ENCODE measurements around the gene THAP4.

The THAP4 gene

DNA sequence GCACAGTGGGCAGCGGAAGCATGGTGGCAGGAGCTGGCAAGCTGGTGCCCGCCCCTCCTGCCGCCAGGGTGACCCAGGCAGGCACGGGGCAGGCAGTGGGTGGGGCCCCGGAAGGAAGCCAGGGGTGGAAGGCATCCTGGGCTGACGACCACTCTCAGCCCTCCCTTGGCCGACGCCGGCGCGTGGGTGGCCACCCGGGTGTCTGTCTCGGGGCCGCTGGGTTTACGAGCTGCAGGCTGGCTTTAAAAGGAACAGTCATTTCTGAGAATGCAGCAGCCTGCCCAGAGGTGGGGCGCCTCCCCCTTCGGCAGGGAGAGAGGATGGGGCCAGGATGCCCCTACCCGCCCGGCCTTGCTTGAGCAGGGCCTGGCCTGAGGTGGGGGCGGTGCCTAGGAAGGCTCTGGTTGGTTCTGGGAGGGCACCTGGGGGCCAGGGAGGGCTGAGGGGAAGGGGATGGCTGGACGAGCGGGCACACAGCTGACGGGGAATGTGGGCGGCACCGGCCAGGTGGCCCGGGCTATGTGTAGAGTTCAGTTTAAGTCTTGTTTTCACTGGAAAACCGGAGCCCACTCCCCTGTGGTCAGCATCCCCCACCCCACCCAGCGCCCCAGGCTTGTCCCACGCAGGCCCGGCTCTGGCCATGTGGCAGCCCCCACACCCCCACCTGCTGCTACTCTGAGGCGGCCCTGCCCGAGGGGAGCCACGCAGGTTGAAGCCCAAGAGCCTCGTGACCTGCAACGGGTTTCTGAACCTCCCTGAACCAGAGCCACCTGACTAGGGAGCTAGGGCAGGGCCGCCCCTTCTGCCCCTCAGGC lies 72.2 kb downstream of the THAP4 start:
- DNase-seq (ENCODE audit: low read depth in 3 of 3), result no peak

DNA sequence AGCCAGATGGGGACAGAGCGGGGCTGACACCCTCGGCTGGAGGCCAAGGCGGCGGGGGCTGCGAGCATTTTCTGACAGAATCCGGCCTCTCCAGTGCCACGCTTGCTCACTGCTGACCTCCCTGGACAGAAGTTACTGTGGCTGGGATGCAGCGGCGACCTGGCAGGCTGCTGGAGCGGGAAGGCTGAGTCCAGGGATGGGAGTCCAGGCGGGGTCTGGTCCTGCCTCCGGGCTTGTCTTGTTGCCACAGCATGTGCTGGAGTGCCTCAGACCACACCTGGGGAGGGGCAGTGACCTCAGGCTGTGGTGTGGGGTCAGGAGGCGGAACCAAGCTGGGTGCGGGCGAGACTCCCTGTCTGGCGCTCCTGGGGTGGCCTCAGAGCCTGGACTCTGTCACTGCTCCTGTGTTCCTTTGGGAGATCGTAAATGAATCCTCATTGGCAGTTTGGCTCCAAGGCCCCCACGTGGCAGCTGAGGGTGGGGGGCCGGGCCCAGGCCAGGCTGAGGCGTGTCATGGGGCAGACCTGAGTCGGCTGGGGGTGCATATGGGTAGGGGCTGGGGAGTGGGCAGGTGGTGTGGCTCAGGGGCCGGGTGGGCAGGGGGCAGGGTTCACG lies 72.9 kb downstream of the THAP4 start:
- DNase-seq (ENCODE audit: low read depth in 3 of 3), result no peak

DNA sequence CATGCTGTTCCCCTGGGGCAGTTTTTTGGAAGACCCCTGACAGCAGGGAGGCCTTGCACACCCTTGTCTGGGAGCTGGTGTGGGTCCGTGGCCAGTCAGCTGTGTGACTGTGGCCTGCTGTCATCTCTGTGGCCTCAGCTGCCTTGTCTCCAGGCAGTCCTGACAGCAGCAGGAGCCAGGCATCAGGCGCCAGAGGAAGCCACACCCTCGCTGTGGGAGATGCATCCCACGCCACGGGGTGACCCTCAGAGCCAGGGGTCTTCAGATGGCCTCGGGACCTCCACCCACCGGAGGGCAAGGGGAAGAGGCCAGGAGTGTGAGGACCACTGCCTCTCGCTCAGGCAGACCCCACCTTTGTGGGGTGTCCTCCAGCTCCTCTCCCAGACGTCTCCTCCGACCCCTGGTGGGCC lies 73.4 kb downstream of the THAP4 start:
- no peak for DNase-seq (ENCODE audit: low read depth in 3 of 3)

DNA sequence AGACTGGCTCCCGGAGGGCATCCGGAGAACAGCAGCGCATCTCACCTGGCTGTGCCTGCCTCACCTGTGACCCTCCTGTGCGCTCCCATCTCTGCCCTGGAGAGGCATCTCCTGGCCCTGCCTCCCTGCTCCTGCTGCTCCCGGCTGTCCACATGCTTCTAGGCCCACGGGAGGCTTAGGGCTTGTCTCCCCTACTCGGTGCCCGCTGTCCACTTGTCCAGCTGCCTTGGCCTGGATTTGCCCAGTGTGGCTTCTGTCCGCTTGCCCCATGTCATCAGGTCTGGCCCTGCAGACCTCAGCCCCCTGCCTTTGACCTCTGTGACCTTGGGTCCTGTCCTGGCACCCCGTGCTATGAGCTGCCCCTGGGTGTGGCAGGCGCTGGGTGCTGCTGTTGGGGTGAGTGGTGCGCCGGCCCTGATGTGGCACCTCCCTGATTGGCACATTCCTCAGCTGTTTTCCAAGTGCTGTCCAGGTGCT lies 73.9 kb downstream of the THAP4 start:
- no peak for DNase-seq (ENCODE audit: low read depth in 3 of 3)

GRCh38 chr2:241562269-241562891 lies 74.6 kb downstream of the THAP4 start:
- no peak for DNase-seq (ENCODE audit: low read depth in 3 of 3)

DNA sequence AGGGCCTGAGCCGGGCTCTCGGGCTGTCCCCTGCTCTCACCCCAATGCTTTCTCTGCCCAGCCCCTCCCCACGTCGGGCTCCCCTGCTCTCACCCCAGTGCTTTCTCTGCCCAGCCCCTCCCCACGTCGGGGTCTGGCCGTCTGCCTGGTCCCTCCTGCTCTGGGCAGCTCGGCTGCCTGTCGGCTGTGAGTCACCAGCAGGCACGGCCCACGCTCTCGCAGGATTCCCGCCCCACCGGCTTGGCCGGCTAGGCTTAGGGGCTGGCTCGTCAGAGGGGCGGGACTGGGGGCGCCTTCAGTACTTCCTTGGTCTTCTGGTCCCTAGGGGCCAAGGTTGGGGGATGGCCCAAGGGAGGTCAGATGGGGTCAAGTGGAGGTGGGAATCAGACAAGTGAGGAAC lies 75.1 kb downstream of the THAP4 start:
- no peak for DNase-seq (ENCODE audit: low read depth in 3 of 3)

DNA sequence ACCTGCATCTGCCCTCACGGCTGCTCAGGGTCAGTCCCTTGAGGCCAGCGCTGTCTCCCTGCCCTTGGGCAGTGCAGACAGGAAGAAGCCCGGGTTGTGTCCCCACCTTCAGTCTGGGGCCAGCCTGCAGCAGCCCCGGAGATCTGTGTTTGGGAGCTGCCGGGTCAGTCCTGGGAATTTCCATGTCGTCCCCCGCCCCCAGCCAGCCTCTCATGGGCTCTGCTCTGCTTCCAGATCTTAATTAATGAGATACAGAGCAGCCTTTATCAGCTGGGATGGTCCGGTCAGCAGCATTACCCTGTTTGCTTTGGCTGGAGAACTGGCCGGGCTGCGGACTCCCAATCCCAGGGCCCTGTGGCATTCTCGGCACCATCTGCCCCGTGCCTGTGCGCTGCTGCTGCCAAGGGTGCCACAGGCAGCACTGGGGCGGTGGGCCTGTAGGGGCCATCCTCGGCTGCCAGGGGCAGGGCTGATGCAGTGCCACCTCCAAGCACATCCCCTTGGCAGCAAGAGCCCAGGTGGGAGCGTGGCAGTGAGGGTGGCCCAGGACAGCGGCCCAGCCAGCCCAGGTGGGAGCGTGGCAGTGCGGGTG lies 76.0 kb downstream of the THAP4 start:
- no peak for DNase-seq (ENCODE audit: low read depth in 3 of 3)

DNA sequence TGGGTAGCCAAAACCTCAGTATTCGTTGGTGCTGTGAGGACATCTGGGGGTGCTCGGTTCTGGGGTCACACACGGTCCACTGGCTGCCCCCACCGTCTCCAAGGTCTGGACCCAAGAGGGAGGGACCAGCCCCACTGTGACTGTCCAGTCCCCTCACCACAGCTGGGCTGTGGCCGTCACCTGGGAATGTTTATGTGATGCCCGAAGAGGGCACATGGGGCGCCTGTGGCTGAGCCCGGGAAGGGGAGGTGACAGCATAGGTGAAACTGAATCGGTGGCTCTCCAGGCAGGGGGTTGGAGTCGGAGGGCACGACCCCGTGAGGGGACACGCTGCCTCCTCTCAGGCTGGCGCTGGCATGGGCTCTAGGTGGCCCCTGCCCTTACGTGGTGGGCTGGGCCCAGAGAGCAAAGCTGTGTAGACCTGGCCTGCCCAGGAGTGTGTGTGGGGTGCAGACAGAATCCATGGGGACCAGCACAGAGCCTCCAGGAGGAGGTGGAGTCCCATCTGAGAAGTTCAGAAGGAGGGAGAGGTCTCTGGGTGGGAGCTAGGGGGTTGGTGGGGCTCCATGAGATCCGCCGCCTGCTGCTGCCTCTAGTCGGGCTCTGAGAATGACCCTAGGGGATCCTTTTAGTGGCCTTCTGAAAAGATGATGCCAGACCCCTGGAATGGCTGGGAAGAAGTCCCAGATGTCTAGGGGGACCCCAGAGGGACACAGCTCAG lies 76.6 kb downstream of the THAP4 start:
- DNase-seq (ENCODE audit: low read depth in 3 of 3), result no peak

DNA sequence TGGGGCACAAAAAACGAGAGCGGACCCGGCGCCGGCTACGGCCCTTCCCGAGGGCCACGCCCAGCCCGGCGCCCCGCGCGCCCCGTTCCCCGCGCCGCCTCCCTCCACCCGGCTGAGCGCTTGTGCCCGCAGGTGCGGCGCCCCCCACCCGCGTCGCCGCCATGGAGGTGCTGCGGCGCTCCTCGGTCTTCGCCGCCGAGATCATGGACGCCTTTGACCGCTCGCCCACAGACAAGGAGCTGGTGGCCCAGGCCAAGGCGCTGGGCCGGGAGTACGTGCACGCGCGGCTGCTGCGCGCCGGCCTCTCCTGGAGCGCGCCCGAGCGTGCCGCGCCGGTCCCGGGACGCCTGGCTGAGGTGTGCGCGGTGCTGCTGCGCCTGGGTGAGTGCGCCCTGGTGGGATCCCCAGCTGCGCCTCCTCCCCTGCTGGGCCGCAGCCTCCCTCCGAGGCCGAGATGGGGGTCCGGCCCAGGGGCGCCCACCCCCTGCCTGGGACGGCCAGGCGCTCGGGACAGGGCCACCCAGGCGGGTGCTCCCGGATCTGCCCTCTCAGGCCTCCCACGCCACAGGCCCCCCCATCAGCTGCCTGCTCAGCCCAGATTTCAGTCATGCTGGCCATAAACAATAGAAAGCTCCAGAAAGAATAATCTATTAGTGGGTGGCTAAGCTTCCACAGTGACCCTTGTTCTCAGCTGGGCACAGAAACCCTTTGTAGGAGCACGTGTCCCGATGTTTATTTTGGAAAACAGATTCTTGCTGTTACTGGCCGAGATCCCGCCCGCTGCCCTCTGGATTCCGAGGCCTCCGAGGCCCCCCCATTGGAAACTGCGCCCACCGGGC lies 77.4 kb downstream of the THAP4 start:
- no peak for DNase-seq (ENCODE audit: low read depth in 3 of 3)

DNA sequence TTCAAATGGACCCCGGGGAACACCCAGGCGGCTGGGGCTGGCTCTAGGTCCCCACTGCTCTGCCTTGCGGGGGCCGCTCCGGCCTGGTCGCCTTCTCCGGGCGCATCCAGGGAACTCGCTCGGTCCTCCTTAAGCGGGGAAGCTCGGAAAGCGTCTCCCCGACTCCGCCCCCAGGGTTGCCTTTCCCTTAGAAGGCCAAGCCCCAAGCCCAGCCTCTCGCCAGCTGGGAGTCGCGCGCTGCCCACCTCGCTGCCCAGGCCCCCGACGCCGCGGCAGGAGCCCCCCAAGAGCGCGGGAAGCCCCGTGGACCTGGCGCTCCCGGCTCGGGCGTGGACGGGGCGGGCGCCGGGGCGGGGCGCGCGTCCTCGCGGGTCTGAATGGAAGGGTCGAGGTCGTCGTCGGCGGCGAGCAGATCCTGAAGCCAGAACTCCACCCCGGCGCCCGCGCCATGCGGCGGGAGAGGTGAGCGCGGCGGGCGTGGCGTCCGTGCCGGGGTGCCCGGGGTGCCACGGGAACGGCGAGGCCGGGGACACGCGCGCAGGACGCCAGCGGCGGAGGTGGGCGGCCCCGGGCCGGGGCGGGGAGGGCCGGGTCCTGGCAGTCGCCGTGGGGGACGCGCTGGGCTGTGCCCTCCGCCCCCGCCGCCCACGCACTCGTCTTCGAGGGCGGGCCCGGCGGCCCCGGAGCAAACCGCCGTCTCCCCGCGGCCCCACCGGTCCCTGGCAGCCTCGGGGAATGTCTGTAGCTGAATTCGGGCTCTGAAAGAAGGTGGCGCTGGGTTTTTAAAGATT lies 78.2 kb downstream of the THAP4 start, which contains the start of gene BOK:
Gene BOK, plus strand, starts transcription at position 214 of the 791 bp plus-strand sequence. CDS start 739 bp downstream, outside the sequence.
- no peak for DNase-seq (ENCODE audit: low read depth in 3 of 3)

DNA sequence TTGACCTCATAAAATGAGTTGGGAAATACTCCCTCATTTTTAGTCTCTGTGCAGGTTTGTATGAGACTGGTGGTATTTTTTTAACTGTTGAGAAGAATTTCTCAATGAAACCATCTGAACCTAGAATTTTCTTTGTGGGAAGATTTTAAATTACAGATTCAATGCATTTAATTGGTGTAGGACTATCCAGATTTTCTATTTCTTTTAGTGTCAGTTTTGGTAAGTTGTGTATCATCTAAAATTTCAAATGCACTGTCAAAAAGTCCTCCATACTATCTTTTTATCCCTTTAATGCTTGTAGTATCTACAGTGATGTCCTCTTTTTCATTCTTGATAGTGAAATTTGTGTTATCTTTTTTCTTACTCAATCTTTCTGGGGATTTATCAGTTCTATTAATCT lies 80.2 kb downstream of the THAP4 start:
- no peak for DNase-seq (ENCODE audit: low read depth in 3 of 3)

DNA sequence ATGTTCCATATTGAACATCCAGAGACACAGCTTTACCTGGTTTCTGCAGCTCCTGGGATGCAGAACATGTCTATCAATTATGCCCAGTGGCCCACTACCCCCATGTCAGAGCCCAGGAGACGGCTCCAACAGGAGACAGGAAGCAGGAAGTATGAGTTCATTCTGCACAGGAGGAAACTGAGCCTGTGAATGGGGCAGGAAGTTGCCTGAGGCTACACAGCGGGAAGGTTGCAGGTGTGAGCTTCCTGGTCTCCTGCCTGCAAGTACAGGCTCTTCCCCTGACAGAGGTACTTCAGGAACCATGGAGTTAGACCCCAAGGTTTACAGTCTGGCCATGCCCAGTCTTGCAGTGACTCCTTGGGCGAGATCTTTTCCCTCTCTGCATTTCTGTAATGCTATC lies 81.2 kb downstream of the THAP4 start:
- no peak for DNase-seq (ENCODE audit: low read depth in 3 of 3)

GRCh38 chr2:241554610-241555322 lies 82.2 kb downstream of the THAP4 start:
- no peak for DNase-seq (ENCODE audit: low read depth in 3 of 3)

GRCh38 chr2:241553981-241554380 lies 83.0 kb downstream of the THAP4 start:
- no peak for DNase-seq (ENCODE audit: low read depth in 3 of 3)

- DNase-seq (ENCODE audit: low read depth in 3 of 3), result no peak
These were observed 83.5 kb downstream of the THAP4 start for GRCh38 chr2:241553512-241553830.

GRCh38 chr2:241551998-241552737 lies 84.8 kb downstream of the THAP4 start:
- no peak for DNase-seq (ENCODE audit: low read depth in 3 of 3)

- DNase-seq (ENCODE audit: low read depth in 3 of 3), result no peak
These were observed 85.4 kb downstream of the THAP4 start for GRCh38 chr2:241551599-241551997.
